Vagina (tissue), 2 donors: ENCODE results near the gene INTS7.

Experiments used
- POLR2A ChIP-seq, 2 donors: fragments of 450-650 bp; IDR thresholded peaks; one replicate each; pipeline ENCODE4 v1.6.1; 2017; ENCODE audit warnings: antibody characterized with exemption in 2 of 2, mild to moderate bottlenecking in 2 of 2, moderate library complexity in 2 of 2
- POLR2AphosphoS5 ChIP-seq, 2 donors: sonication (generic); formaldehyde crosslinking; IDR thresholded peaks; one replicate each; pipeline ENCODE4 v1.9.0; 2017; ENCODE audit warnings: antibody characterized with exemption in 2 of 2, mild to moderate bottlenecking in 2 of 2, low read depth in 1 of 2; ENCODE audit not compliant: insufficient read depth in 1 of 2
- TF ChIP-seq, protein P1 (sequence below), 3 experiments: fragments of 450-650 bp in 2 of 3; fragments of 200-600 bp in 1 of 3; sonication (generic) in 1 of 3; IDR thresholded peaks; one replicate each; pipeline ENCODE4 v1.5.1; 2017 to 2019; ENCODE audit warnings: antibody characterized with exemption in 3 of 3, mild to moderate bottlenecking in 2 of 3, moderate library complexity in 2 of 3

DNA sequence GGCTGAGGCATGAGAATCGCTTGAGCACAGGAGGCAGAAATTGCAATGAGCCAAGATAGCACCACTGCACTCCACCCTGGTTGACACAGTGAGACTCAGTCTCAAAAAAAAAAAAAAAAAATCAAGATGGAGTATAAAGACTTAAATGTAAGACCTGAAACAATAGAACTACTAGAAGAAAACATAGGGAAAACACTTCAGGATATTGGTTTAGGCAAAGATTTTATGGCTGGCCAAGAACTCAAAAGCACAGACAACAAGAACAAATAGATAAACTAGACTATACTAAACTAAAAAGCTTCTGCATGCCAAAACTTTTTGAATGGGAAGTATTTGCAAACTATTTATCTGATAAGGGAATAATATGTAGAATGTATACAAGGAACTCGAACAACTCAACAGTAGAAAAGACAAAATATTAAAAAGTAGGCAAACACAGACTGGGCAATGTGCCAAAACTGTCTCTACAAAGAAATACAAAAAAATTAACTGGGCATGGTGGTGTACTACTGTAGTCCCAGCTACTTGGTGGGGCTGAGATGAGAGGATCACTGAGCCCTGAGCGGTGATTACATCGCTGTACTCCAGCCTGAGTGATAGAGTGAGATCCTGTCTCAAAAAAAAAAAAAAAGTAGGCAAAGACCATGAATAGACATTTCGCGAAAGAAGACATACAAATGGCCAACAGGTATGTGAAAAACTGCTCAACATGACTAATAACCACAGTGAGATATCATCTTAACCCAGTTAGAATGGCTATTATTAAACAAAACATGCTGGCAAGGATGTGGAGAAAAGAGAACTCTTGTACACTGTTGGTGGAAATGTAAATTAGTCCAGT is 25.5 kb upstream of the INTS7 start:
- TF ChIP-seq POLR2A (IDR thresholded peaks at IDR 0.05) (no peak), POLR2AphosphoS5 (IDR thresholded peaks at IDR 0.05; ENCODE audit: insufficient read depth in 1 of 2, low read depth in 1 of 2) (no peak)
- TF ChIP-seq, protein P1, sequence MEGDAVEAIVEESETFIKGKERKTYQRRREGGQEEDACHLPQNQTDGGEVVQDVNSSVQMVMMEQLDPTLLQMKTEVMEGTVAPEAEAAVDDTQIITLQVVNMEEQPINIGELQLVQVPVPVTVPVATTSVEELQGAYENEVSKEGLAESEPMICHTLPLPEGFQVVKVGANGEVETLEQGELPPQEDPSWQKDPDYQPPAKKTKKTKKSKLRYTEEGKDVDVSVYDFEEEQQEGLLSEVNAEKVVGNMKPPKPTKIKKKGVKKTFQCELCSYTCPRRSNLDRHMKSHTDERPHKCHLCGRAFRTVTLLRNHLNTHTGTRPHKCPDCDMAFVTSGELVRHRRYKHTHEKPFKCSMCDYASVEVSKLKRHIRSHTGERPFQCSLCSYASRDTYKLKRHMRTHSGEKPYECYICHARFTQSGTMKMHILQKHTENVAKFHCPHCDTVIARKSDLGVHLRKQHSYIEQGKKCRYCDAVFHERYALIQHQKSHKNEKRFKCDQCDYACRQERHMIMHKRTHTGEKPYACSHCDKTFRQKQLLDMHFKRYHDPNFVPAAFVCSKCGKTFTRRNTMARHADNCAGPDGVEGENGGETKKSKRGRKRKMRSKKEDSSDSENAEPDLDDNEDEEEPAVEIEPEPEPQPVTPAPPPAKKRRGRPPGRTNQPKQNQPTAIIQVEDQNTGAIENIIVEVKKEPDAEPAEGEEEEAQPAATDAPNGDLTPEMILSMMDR (IDR thresholded peaks at IDR 0.05) = no peak
